Esophagus squamous epithelium (tissue), 5 donors: ENCODE results near the gene DOCK2. TPM values are rescaled to one million over a fixed set of nuclear protein-coding genes. Genes with fewer than 3 reads are reported as not detected.

Experiments
- DNase-seq: peaks from one replicate; lab custom pipeline; 2025; lab: John Stamatoyannopoulos, UW
- H3K27ac ChIP-seq, 4 donors: fragments of 200-600 bp; sonication (generic); one replicate each; pipeline ENCODE4 v1.5.1; 2016 to 2019; ENCODE audit warnings: mild to moderate bottlenecking in 1 of 4
- H3K27me3 ChIP-seq, 4 donors: fragments of 200-600 bp; sonication (generic); 1 replicate in 3 of 4; 2 replicates in 1 of 4; pipeline versions ENCODE4 v1.5.1 to v1.6.0; 2017 to 2021; ENCODE audit warnings: antibody characterized with exemption in 1 of 4
- H3K36me3 ChIP-seq, 3 donors: fragments of 200-600 bp; sonication (generic); one replicate each; pipeline ENCODE4 v1.5.1; 2016 to 2019
- H3K4me1 ChIP-seq, 3 donors: fragments of 200-600 bp; sonication (generic); one replicate each; pipeline ENCODE4 v1.5.1; 2017 to 2019
- H3K4me3 ChIP-seq, 4 donors: fragments of 200-600 bp; sonication (generic); 1 replicate in 3 of 4; 2 replicates in 1 of 4; pipeline ENCODE4 v1.5.1; 2016 to 2019; ENCODE audit warnings: mild to moderate bottlenecking in 2 of 4, moderate library complexity in 1 of 4
- H3K9me3 ChIP-seq, 3 donors: fragments of 200-600 bp; sonication (generic); one replicate each; pipeline ENCODE4 v1.5.1; 2016 to 2019
- CTCF ChIP-seq, 6 experiments: fragments of 450-650 bp in 4 of 6; fragments of 200-600 bp in 2 of 6; sonication (generic) in 2 of 6; IDR thresholded peaks; one replicate each; pipeline ENCODE4 v1.5.1; 2016 to 2019; ENCODE audit warnings: antibody characterized with exemption in 6 of 6, mild to moderate bottlenecking in 4 of 6, moderate library complexity in 4 of 6
- POLR2A ChIP-seq, 4 donors: fragments of 450-650 bp; IDR thresholded peaks; one replicate each; pipeline ENCODE4 v1.6.1; 2017; ENCODE audit warnings: antibody characterized with exemption in 4 of 4, mild to moderate bottlenecking in 4 of 4, moderate library complexity in 3 of 4
- WGBS, 2 donors: methylation state at CpG; one replicate each; pipeline ENCODE4 v1.1.5; 2018; 5-methylcytosine and 5-hydroxymethylcytosine counted together
- intact Hi-C: fragments of 100-400 bp; cut with DNase I; formaldehyde crosslinking; loops from one replicate; pipeline ENCODE4 v1.15.0; 2022
- total RNA-seq, 4 donors: library from RNA; depleted of rRNA; stranded (reverse); fragments of >200 nt; gene quantifications; one replicate each; pipeline ENCODE4 v1.1.0, GENCODE V29; 2016
- donor health status: DM: yes; HTN: yes; CAD: no.

DOCK2 gene
- total RNA-seq, 4 donors from 2014 or later: 4.1 to 14.5 (median 10.0) TPM

GRCh38 chr5:169770109-169770508, 133.0 kb downstream of the DOCK2 start:
- DNase-seq: no peak
- Histone ChIP-seq H3K4me3 (no peak overlapping the region), H3K27me3 (peaks cover 0 to 3% (median 0%) of the 10 kb centered on the region in 4 donors), H3K27ac (no peak overlapping the region), H3K36me3 (no peaks in the 10 kb centered on the region), H3K9me3 (no peaks in the 10 kb centered on the region), H3K4me1 (no peaks in the 10 kb centered on the region)
- TF ChIP-seq POLR2A (IDR thresholded peaks at IDR 0.05): no peak
- no peak for TF ChIP-seq CTCF (IDR thresholded peaks at IDR 0.05)
- intact Hi-C loops: no loop called here
- 55 to 76% methylated on average over 1 of the region's 1 CpG for WGBS, 2 donors

GRCh38 chr5:169772256-169772655, 135.2 kb downstream of the DOCK2 start:
- 63 to 80% methylated on average over 2 of the region's 2 CpGs for WGBS, 2 donors
- H3K4me1 ChIP-seq: no peaks in the 10 kb centered on the region

GRCh38 chr5:169772688-169773087, 135.6 kb downstream of the DOCK2 start:
- TF ChIP-seq POLR2A (IDR thresholded peaks at IDR 0.05) (no peak), CTCF (IDR thresholded peaks at IDR 0.05) (no peak)
- peaks cover 0 to 4% (median 0%) of the 10 kb centered on the region in 4 donors for H3K27me3 ChIP-seq
- no peaks in the 10 kb centered on the region for H3K9me3 ChIP-seq
- DNase-seq: no peak
- intact Hi-C loops: no loop called here
- H3K27ac ChIP-seq: no peak overlapping the region
- no peaks in the 10 kb centered on the region for H3K4me1 ChIP-seq
- H3K4me3 ChIP-seq: no peak overlapping the region
- 62 to 67% methylated on average over 6 of the region's 6 CpGs for WGBS, 2 donors
- no peaks in the 10 kb centered on the region for H3K36me3 ChIP-seq

More at GRCh38 chr5:169772256-169772655, 135.2 kb downstream of the DOCK2 start:
- intact Hi-C loops: no loop called here
- no peak for TF ChIP-seq CTCF (IDR thresholded peaks at IDR 0.05)
- no peak for TF ChIP-seq POLR2A (IDR thresholded peaks at IDR 0.05)
- no peaks in the 10 kb centered on the region for H3K9me3 ChIP-seq
- no peak overlapping the region for H3K27ac ChIP-seq
- DNase-seq: no peak
- H3K36me3 ChIP-seq: no peaks in the 10 kb centered on the region
- H3K27me3 ChIP-seq: peaks cover 0 to 4% (median 0%) of the 10 kb centered on the region in 4 donors
- no peak overlapping the region for H3K4me3 ChIP-seq

GRCh38 chr5:169777159-169777558, 140.1 kb downstream of the DOCK2 start:
- Histone ChIP-seq H3K27ac (no peak overlapping the region), H3K4me3 (no peak overlapping the region), H3K36me3 (no peaks in the 10 kb centered on the region), H3K4me1 (no peaks in the 10 kb centered on the region), H3K27me3 (peaks cover 0 to 4% (median 0%) of the 10 kb centered on the region in 4 donors), H3K9me3 (no peaks in the 10 kb centered on the region)
- WGBS, 2 donors: 0 to 60% methylated on average over 1 of the region's 6 CpGs
- no peak for DNase-seq
- intact Hi-C loops: no loop called here
- TF ChIP-seq POLR2A (IDR thresholded peaks at IDR 0.05) (no peak), CTCF (IDR thresholded peaks at IDR 0.05) (no peak)

- Histone ChIP-seq H3K4me1 (no peaks in the 10 kb centered on the region), H3K27me3 (peaks cover 0 to 4% (median 0%) of the 10 kb centered on the region in 4 donors), H3K36me3 (no peaks in the 10 kb centered on the region), H3K9me3 (no peaks in the 10 kb centered on the region), H3K4me3 (no peak overlapping the region), H3K27ac (no peak overlapping the region)
- no peak for DNase-seq
- WGBS, 2 donors: 75 to 82% methylated on average over 7 of the region's 7 CpGs
- intact Hi-C loops: no loop called here
- TF ChIP-seq POLR2A (IDR thresholded peaks at IDR 0.05) (no peak), CTCF (IDR thresholded peaks at IDR 0.05) (no peak)
These were observed 141.8 kb downstream of the DOCK2 start for GRCh38 chr5:169778622-169779596.
